Measurements from ENCODE around the gene ALDH1B1. TPM values are rescaled to one million over a fixed set of nuclear protein-coding genes. Genes with fewer than 3 reads are reported as not detected.
A peak's percentile ranks its signal among the peaks of the same experiment; 100 is the strongest.

The ALDH1B1 gene
- total and polyA plus RNA-seq, 7 donors = 19.2 to 162 (median 44.1) TPM

DNA sequence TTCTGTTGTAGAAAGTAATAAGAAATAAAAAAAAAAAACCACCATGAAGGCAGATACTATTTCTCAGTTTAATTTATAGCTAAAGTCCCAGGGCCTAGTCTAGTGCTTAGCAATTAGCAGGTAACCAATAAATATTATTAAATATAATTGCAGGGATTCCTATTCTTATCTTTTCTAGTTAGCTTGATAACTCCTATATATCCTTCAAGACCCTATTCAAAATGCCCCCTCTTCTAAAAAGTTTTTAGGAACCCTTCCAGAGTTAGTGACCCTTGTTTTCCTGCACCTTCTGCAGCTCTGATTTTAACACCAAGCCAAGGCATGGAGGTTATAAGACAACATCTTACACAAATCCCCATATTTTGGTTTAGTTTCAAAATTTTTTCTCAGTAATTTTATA is 24.6 kb upstream of the ALDH1B1 start:
- intact Hi-C loops (cut with DNase I) = loop anchor here (10.0 kb wide), 1 partner anchor 613 kb away; the partner anchor contains the start of gene TRMT10B
- Histone ChIP-seq H3K27me3 (no peaks in the 10 kb centered on the region), H3K9me3 (no peaks in the 10 kb centered on the region), H3K4me1 (peaks cover 0 to 15% (median 11%) of the 10 kb centered on the region in 4 donors), H3K27ac (no peak overlapping the region), H3K36me3 (no peaks in the 10 kb centered on the region), H3K4me3 (no peak overlapping the region)
- no peak for DNase-seq
- TF ChIP-seq, protein P1, sequence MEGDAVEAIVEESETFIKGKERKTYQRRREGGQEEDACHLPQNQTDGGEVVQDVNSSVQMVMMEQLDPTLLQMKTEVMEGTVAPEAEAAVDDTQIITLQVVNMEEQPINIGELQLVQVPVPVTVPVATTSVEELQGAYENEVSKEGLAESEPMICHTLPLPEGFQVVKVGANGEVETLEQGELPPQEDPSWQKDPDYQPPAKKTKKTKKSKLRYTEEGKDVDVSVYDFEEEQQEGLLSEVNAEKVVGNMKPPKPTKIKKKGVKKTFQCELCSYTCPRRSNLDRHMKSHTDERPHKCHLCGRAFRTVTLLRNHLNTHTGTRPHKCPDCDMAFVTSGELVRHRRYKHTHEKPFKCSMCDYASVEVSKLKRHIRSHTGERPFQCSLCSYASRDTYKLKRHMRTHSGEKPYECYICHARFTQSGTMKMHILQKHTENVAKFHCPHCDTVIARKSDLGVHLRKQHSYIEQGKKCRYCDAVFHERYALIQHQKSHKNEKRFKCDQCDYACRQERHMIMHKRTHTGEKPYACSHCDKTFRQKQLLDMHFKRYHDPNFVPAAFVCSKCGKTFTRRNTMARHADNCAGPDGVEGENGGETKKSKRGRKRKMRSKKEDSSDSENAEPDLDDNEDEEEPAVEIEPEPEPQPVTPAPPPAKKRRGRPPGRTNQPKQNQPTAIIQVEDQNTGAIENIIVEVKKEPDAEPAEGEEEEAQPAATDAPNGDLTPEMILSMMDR (IDR thresholded peaks at IDR 0.05) = no peak
- no peak for TF ChIP-seq EP300 (IDR thresholded peaks at IDR 0.05)
- no peak for TF ChIP-seq POLR2AphosphoS5 (IDR thresholded peaks at IDR 0.05)
- TF ChIP-seq POLR2A (IDR thresholded peaks at IDR 0.05) = no peak

DNA sequence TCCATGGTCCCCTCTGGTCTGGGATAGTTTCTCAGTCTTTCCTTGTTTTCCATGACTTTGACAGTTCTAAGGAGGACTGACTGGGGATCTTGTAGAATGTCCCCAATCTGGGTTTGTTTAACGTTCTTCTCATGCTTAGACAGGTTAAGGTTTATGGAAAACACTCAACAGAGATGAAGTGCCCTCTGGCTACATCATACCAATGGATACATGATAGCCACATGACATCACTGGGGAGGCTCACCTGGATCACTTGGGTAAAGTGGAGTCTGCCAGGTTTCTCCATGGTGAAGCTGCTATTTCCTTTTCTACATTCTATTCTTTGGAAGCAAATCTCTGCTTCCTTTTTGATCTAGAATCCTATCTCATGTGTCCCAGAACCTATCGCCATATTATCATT is 23.8 kb upstream of the ALDH1B1 start:
- Histone ChIP-seq H3K27me3 (no peaks in the 10 kb centered on the region), H3K27ac (no peak overlapping the region), H3K9me3 (no peaks in the 10 kb centered on the region), H3K4me3 (no peak overlapping the region), H3K36me3 (no peaks in the 10 kb centered on the region), H3K4me1 (peaks cover 0 to 17% (median 9%) of the 10 kb centered on the region in 4 donors)
- 79 to 84% methylated on average over 2 of the region's 2 CpGs for WGBS, 2 donors
- no peak for DNase-seq
- TF ChIP-seq, protein P1 (IDR thresholded peaks at IDR 0.05) = no peak
- TF ChIP-seq EP300 (IDR thresholded peaks at IDR 0.05) = no peak
- TF ChIP-seq POLR2AphosphoS5 (IDR thresholded peaks at IDR 0.05) = no peak
- TF ChIP-seq POLR2A (IDR thresholded peaks at IDR 0.05) = no peak
- intact Hi-C loops (cut with DNase I) = loop anchor here (10.0 kb wide), 1 partner anchor 614 kb away; the partner anchor contains the start of gene TRMT10B

DNA sequence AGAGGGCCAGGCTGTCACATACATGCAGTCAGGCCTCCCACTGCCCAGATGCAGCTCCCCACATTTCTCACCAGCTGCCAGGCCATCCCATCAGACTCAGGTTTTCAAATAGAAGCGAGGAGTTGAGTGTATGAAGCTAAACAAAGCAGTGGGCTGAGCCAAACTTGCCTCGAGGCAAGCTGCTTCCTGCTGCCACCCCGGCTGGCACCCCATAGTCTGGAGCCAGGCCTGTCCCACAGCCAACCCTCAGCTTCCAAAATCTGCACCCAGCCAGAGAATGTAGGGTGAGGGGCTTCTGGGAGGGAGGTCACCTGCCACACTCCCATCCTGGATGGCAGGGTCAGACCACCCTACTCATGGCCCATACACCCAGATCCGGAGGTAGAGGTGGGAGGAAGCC is 22.3 kb upstream of the ALDH1B1 start:
- TF ChIP-seq EP300 (IDR thresholded peaks at IDR 0.05) = no peak
- TF ChIP-seq, protein P1 (IDR thresholded peaks at IDR 0.05) = no peak
- TF ChIP-seq POLR2A (IDR thresholded peaks at IDR 0.05) = no peak
- no peak for TF ChIP-seq POLR2AphosphoS5 (IDR thresholded peaks at IDR 0.05)
- no peak overlapping the region for H3K4me3 ChIP-seq
- 59 to 67% methylated on average over 4 of the region's 4 CpGs for WGBS, 2 donors
- no peaks in the 10 kb centered on the region for H3K27me3 ChIP-seq
- H3K36me3 ChIP-seq = no peaks in the 10 kb centered on the region
- H3K9me3 ChIP-seq = no peaks in the 10 kb centered on the region
- no peak overlapping the region for H3K27ac ChIP-seq
- no peak for DNase-seq
- intact Hi-C loops (cut with DNase I) = loop anchor here (2.0 kb wide), 1 partner anchor 31 kb away; no protein-coding TSS in a partner anchor
- peaks cover 0 to 32% (median 16%) of the 10 kb centered on the region in 4 donors for H3K4me1 ChIP-seq

DNA sequence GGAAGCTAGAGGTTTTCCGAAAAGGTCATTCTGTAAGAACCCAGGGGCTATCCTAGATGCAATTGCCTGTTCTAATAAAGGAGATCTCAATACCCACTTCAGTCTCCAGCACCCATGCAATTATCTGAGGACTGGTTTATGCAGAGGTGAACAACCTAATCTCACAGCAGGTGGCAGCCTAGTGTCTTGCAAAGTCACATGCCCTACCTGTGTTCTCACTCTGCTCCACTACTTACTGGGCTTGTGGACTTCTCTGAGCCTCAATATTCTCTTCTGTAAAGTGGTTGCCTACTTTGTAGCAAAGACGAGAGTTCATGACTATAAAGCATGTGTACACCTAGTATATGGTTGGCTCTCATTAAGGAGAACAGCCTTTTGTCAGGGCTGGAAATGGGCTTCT is 21.0 kb upstream of the ALDH1B1 start:
- Histone ChIP-seq H3K4me3 (no peak overlapping the region), H3K36me3 (no peaks in the 10 kb centered on the region), H3K4me1 (peaks cover 0 to 39% (median 21%) of the 10 kb centered on the region in 4 donors), H3K27ac (peak overlapping the region in 1 of 4 donors; percentile 78), H3K27me3 (no peaks in the 10 kb centered on the region), H3K9me3 (no peaks in the 10 kb centered on the region)
- TF ChIP-seq EP300 (IDR thresholded peaks at IDR 0.05) = no peak
- TF ChIP-seq, protein P1 (IDR thresholded peaks at IDR 0.05) = peak in 2 of 4 experiments; percentile 14 to 31
- no peak for DNase-seq
- intact Hi-C loops (cut with DNase I) = loop anchor here (2.0 kb wide), 1 partner anchor 29 kb away; no protein-coding TSS in a partner anchor
- 43 to 78% methylated on average over 2 of the region's 2 CpGs for WGBS, 2 donors

All from sigmoid colon (tissue), 7 donors.